Endometrial microvascular endothelial cells (primary cell): ENCODE results near the gene DISP3. TPM values are rescaled to one million over a fixed set of nuclear protein-coding genes. Genes with fewer than 3 reads are reported as not detected.

Experiments used
- in situ Hi-C: cut with HindIII; loops from 2 replicates; pipeline ENCODE4 v1.10.0; 2017; ENCODE audit warnings: low sequenced_read_pairs, low pct_unique_long_range_greater_than_20kb; ENCODE audit errors: inconsistent ontology term
- total RNA-seq: library from RNA; depleted of rRNA; stranded (reverse); fragments of >200 nt; gene quantifications from one replicate; pipeline ENCODE4 v1.2.3, GENCODE V29; 2015; ENCODE audit errors: inconsistent ontology term

DISP3 gene
- total RNA-seq, 1 donor from 2014 or later, result 0.56 TPM

DNA sequence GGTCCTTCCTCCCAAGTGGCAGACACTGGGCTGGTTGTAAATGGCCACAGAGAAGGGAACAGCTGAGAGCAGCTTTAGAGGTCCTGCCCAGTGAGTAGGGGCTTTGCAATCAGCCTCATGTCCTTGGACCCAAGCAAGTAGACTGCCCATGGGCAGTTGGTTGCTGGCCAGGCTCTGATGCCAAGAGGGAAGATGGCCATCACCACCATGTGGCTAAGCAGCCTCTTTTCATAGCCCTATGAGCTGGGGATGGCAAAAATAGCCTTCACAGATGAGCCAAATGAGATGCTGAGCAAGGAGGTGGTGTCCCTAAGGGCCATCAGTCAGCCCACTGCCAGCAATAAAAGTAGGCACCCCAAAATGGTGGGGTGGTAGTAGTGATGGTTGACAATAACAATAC lies 3.2 kb downstream of the DISP3 start:
- in situ Hi-C loops, result no loop called here

GRCh38 chr1:11482701-11483479 lies 3.9 kb downstream of the DISP3 start:
- in situ Hi-C loops, result no loop called here

DNA sequence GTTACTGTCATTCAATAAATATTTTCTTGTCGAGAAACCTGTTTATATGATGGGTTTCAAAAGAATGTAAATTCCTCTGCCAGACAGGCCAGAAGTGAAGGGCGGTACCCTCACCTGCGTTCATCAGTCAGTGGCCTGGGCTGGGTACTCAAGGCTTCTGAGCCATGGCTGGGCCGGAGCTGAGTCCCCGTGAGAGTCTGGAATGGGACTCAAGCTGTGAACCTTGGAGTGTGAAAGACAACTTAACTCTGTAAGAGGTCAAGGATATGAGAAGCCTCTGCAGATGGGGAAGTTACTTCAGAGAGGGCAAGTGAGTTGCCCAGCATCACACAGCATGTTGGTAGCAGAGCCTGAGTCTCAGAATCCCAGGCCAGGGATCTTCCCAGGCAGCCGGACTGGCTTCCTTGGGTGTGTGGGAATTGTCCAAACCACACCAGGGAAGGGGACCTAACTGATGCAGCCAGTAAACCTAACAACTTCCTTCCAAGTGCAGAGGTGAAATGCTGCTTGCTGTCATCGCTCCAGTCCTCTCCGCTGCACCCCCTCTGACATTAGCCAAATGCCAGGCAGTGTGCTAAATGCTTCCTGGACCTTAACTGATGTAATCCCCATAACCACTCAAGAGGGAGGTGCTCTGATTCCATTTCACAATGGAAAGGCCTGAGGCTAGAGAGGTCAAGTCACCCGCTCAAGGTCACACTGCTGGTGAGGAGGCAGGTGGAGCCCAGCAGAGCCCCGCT lies 4.8 kb downstream of the DISP3 start:
- in situ Hi-C loops, result no loop called here

- in situ Hi-C loops, result no loop called here
These were observed 5.3 kb downstream of the DISP3 start for GRCh38 chr1:11484321-11484655.

- in situ Hi-C loops, result no loop called here
These were observed 6.2 kb downstream of the DISP3 start for GRCh38 chr1:11485191-11485590.

- in situ Hi-C loops, result no loop called here
These were observed 7.5 kb downstream of the DISP3 start for GRCh38 chr1:11486231-11487009.

- in situ Hi-C loops, result no loop called here
These were observed 8.3 kb downstream of the DISP3 start for GRCh38 chr1:11487196-11487751.

GRCh38 chr1:11488201-11488770 lies 9.3 kb downstream of the DISP3 start:
- in situ Hi-C loops, result no loop called here

DNA sequence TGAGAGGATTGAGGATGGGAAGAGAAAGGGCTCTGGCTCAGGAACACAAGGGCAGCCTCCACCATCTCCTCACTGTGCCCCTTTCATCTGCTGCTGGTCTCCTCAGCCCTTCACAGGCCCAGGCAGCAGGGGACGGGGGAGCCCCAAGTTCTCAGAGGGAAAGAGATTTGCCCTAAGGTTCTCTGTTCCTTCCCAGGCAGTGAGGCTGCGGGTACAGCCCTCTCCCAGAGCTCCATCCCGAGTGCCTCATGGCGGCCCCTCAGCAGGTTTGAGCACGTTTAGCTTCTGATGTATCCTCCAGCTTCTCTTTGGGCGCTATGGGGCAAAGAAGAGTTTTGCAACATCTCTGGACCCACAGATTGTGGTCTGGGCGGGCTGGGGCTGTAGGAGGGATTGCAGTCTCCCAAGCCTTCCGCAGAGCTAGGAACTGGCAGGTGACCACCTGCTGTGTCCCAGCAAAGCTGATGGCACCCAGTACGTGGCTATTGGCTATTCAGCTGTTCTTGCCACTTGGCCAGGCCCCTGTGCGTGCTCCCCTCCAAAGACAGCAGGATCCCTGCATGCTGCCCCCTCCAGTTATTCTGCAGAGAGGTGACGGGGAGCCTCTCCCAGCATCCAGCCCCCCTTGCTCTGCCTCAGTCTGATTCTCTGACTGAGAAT lies 10.1 kb downstream of the DISP3 start:
- in situ Hi-C loops, result no loop called here

- in situ Hi-C loops, result no loop called here
These were observed 13.3 kb downstream of the DISP3 start for GRCh38 chr1:11492235-11492634.

GRCh38 chr1:11493972-11494655 lies 15.2 kb downstream of the DISP3 start:
- in situ Hi-C loops, result no loop called here

GRCh38 chr1:11494771-11495170 lies 15.8 kb downstream of the DISP3 start:
- in situ Hi-C loops, result no loop called here

DNA sequence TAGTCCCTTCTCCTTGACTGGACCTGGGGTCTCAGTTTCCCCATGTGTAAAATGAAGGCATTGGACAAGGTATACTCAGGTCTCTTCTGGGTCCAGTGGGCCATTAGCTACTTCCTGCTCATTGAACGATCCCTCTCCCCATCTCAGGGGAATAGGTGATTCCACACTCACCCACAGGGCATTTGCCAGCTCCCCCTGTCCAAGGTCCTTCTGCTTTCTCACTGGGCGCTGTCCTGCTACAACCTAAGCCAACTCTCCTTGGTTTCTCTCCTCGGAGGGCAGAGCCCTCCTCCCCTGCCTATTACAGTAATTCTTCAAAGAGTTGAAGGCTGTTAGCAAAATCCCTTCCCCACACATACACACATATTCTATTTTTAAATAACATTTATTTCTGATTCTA lies 16.6 kb downstream of the DISP3 start:
- in situ Hi-C loops, result no loop called here

GRCh38 chr1:11496551-11497080 lies 17.7 kb downstream of the DISP3 start:
- in situ Hi-C loops, result no loop called here

DNA sequence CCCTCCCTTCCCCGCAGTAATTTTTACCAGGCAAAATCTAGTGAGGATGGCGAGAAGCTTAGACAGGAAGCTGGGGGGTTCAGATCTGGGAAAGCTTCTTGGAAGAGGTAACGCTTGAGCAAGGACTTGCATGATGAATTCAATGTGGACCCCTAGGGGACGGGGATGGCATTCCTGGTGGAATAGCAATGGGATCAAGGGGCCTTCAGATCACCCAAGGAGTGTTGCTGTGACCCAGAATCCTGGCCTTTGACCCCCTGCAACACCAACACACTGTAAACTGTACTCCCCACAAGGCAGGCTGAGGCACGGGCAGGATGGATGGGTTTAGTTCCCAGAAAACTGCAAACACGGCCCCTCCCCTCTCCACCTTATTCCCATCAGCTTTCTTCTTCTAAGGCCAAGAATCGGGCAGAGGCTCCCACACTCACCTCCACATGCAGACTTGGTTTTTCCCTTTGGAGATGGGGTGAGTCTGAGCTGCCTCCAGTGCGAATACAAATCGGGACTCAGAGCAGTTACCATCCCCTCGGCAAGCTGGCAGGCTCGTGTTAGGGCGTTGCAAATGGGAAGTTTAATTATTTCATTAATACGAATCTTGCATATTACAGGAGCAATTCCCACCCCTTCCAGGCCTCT lies 20.1 kb downstream of the DISP3 start:
- in situ Hi-C loops, result no loop called here

DNA sequence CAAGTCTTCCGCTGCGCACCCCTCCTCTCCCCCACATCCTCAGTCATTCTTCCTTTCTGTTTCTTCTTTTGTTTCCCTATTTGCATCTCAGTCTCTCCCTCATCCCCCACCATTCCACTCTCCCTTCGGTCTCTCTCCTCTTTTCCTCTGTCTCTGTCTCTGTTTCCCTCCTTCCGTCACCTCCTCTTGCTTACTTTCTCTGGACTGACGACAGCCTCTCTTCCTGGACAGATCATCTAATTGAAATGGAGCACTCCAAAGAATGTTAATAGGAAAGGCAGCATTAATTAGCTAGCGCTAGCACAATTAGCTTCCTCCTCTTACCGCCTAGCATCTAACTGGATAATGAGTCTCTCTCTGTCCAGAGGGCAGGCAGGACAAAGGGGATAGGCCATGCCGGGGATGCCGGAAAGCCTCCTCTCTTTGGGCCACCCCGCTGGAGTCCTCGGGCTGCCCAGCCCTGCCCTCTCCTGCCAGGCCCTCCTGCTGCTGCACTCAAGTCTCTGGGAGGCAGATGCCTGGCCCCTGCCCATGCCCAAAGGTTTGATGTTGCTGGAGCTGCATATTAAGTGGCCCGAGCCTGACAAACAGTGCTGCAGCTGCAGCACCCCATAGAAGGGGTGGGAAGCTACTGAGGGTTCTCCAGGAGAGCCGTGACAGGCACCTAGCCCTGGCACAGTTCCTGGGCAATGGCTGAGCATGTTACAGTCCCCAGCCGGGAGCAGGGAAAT lies 20.8 kb downstream of the DISP3 start:
- in situ Hi-C loops, result no loop called here

GRCh38 chr1:11500881-11501280 lies 21.9 kb downstream of the DISP3 start:
- in situ Hi-C loops, result no loop called here
